WTC11 (cell line): ENCODE measurements around the gene UVRAG. TPM values are rescaled to one million over a fixed set of nuclear protein-coding genes. Genes with fewer than 3 reads are reported as not detected.

Experiments
- ATAC-seq: fragments of 200-7000 bp; cut with Tn5 transposase; 2 replicates; pipeline ENCODE4 v1.10.0; 2021; ENCODE audit warnings: mild to moderate bottlenecking, moderate library complexity
- CTCF ChIA-PET: fragments of 300-600 bp; sonication (Branson Sonifier 250); formaldehyde crosslinking; loops from one replicate; lab custom pipeline; 2021; ENCODE audit warnings: antibody characterized with exemption; lab: Charles Lee
- POLR2A ChIA-PET: fragments of 350-600 bp; sonication (Branson Sonifier 250); formaldehyde crosslinking; loops from one replicate; lab custom pipeline; 2021; ENCODE audit warnings: antibody characterized with exemption; lab: Charles Lee
- DNase-seq: peaks from one replicate; pipeline ENCODE4 v3.0.0; 2021; ENCODE audit warnings: low spot score
- H3K27ac Mint-ChIP-seq: 2 replicates; pipeline ENCODE4 v1.8.0; 2021; ENCODE audit warnings: mixed read lengths
- H3K27me3 Mint-ChIP-seq: 2 replicates; pipeline ENCODE4 v1.8.0; 2021; ENCODE audit warnings: low read depth, mild to moderate bottlenecking, moderate library complexity, mixed read lengths
- H3K36me3 Mint-ChIP-seq: 2 replicates; pipeline ENCODE4 v1.8.0; 2021; ENCODE audit warnings: mixed read lengths
- H3K4me1 Mint-ChIP-seq: 2 replicates; pipeline ENCODE4 v1.8.0; 2022; ENCODE audit warnings: mixed read lengths
- H3K4me3 Mint-ChIP-seq: 2 replicates; pipeline ENCODE4 v1.8.0; 2021; ENCODE audit warnings: mild to moderate bottlenecking, moderate library complexity, mixed read lengths
- H3K9me3 Mint-ChIP-seq: 2 replicates; pipeline ENCODE4 v1.8.0; 2021; ENCODE audit warnings: mixed read lengths
- ETV6 ChIP-seq: sonication (generic); formaldehyde crosslinking; IDR thresholded peaks from 2 replicates; pipeline ENCODE4 v1.8.1; 2022; ENCODE audit warnings: mild to moderate bottlenecking, missing genetic modification reagents
- FOXJ3 ChIP-seq: sonication (generic); formaldehyde crosslinking; IDR thresholded peaks from 2 replicates; pipeline ENCODE4 v1.9.0; 2021; ENCODE audit warnings: missing genetic modification reagents, mild to moderate bottlenecking, borderline replicate concordance
- HMGXB4 ChIP-seq: sonication (generic); formaldehyde crosslinking; IDR thresholded peaks from 2 replicates; pipeline ENCODE4 v1.8.1; 2023; ENCODE audit warnings: mild to moderate bottlenecking, moderate library complexity, missing genetic modification reagents
- JUN ChIP-seq: sonication (generic); formaldehyde crosslinking; IDR thresholded peaks from 2 replicates; pipeline ENCODE4 v1.8.0; 2023; ENCODE audit warnings: mild to moderate bottlenecking, missing genetic modification reagents
- PREB ChIP-seq: sonication (generic); formaldehyde crosslinking; IDR thresholded peaks from 2 replicates; pipeline ENCODE4 v1.8.1; 2022; ENCODE audit warnings: mild to moderate bottlenecking, missing genetic modification reagents, moderate library complexity, borderline replicate concordance
- PRRX2 ChIP-seq: fragments of 250-450 bp; sonication (Bioruptor Pico); IDR thresholded peaks from 2 replicates; pipeline ENCODE4 v1.8.0; 2021; ENCODE audit warnings: mild to moderate bottlenecking
- STAT6 ChIP-seq: sonication (generic); formaldehyde crosslinking; conservative IDR thresholded peaks from 2 replicates; pipeline ENCODE4 v1.8.1; 2023; ENCODE audit warnings: mild to moderate bottlenecking, low read depth, missing genetic modification reagents, moderate library complexity
- TP53 ChIP-seq: sonication (generic); formaldehyde crosslinking; IDR thresholded peaks from 2 replicates; pipeline ENCODE4 v1.8.1; 2023; ENCODE audit warnings: mild to moderate bottlenecking, missing genetic modification reagents
- ZNF317 ChIP-seq: sonication (generic); formaldehyde crosslinking; IDR thresholded peaks from 2 replicates; pipeline ENCODE4 v1.8.1; 2023; ENCODE audit warnings: low read depth, mild to moderate bottlenecking, moderate library complexity, missing genetic modification reagents, borderline replicate concordance
- ZNF396 ChIP-seq: fragments of 250-450 bp; sonication (Bioruptor Pico); IDR thresholded peaks from 2 replicates; pipeline ENCODE4 v1.8.0; 2021; ENCODE audit warnings: mild to moderate bottlenecking, moderate library complexity, borderline replicate concordance
- ZNF671 ChIP-seq: fragments of 250-450 bp; sonication (Bioruptor Pico); IDR thresholded peaks from 2 replicates; pipeline ENCODE4 v1.8.0; 2021; ENCODE audit warnings: mild to moderate bottlenecking
- total RNA-seq: library from RNA; stranded (reverse); gene quantifications from 3 replicates; pipeline ENCODE4 v1.2.3, GENCODE V29; 2021
- TF ChIP-seq, protein P1 (sequence below): fragments of 250-450 bp; sonication (Bioruptor Pico); IDR thresholded peaks from 2 replicates; pipeline ENCODE4 v1.9.0; 2021; ENCODE audit warnings: mild to moderate bottlenecking, borderline replicate concordance
- TF ChIP-seq, protein P2 (sequence below): fragments of 250-450 bp; sonication (Bioruptor Pico); IDR thresholded peaks from 2 replicates; pipeline ENCODE4 v1.9.0; 2021; ENCODE audit warnings: moderate library complexity, mild to moderate bottlenecking, inconsistent platforms, borderline replicate concordance
- TF ChIP-seq, protein P3 (sequence below): sonication (generic); formaldehyde crosslinking; conservative IDR thresholded peaks from 2 replicates; pipeline ENCODE4 v1.8.1; 2022; ENCODE audit warnings: mild to moderate bottlenecking, missing genetic modification reagents

The UVRAG gene
- total RNA-seq, 1 experiment from 2014 or later, result 14.5 TPM

DNA sequence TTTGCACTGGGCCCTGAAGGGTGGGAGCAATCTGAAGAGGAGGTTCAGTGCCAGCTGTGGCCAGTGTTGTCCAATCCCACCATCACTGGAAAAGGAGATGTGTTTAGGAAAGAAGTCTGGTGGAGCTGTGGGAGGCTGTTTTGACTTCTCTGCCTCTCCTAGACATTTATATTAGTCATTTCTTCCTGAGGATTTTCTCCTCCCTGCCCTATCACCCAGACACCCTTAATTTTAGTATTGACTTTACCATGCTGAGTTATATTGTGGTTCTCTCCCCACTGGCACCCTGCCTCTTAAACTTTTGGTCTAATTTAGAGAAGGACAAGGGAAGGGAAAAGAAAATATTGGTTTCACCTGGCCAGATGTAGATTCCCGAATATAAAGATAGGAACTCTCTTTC is 232.2 kb downstream of the UVRAG start (continued):
- TF ChIP-seq, protein P1, sequence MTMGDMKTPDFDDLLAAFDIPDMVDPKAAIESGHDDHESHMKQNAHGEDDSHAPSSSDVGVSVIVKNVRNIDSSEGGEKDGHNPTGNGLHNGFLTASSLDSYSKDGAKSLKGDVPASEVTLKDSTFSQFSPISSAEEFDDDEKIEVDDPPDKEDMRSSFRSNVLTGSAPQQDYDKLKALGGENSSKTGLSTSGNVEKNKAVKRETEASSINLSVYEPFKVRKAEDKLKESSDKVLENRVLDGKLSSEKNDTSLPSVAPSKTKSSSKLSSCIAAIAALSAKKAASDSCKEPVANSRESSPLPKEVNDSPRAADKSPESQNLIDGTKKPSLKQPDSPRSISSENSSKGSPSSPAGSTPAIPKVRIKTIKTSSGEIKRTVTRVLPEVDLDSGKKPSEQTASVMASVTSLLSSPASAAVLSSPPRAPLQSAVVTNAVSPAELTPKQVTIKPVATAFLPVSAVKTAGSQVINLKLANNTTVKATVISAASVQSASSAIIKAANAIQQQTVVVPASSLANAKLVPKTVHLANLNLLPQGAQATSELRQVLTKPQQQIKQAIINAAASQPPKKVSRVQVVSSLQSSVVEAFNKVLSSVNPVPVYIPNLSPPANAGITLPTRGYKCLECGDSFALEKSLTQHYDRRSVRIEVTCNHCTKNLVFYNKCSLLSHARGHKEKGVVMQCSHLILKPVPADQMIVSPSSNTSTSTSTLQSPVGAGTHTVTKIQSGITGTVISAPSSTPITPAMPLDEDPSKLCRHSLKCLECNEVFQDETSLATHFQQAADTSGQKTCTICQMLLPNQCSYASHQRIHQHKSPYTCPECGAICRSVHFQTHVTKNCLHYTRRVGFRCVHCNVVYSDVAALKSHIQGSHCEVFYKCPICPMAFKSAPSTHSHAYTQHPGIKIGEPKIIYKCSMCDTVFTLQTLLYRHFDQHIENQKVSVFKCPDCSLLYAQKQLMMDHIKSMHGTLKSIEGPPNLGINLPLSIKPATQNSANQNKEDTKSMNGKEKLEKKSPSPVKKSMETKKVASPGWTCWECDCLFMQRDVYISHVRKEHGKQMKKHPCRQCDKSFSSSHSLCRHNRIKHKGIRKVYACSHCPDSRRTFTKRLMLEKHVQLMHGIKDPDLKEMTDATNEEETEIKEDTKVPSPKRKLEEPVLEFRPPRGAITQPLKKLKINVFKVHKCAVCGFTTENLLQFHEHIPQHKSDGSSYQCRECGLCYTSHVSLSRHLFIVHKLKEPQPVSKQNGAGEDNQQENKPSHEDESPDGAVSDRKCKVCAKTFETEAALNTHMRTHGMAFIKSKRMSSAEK (CRISPR knock-in tag), result no peak
- no peak for TF ChIP-seq STAT6 (CRISPR knock-in tag)
- no peak for TF ChIP-seq ETV6 (CRISPR knock-in tag)
- TF ChIP-seq, protein P2, sequence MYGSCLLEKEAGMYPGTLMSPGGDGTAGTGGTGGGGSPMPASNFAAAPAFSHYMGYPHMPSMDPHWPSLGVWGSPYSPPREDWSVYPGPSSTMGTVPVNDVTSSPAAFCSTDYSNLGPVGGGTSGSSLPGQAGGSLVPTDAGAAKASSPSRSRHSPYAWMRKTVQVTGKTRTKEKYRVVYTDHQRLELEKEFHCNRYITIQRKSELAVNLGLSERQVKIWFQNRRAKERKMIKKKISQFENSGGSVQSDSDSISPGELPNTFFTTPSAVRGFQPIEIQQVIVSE (CRISPR knock-in tag), result no peak
- no peak for TF ChIP-seq ZNF396 (CRISPR knock-in tag)
- TF ChIP-seq, protein P3, sequence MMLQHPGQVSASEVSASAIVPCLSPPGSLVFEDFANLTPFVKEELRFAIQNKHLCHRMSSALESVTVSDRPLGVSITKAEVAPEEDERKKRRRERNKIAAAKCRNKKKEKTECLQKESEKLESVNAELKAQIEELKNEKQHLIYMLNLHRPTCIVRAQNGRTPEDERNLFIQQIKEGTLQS, result no peak

GRCh38 chr11:76047766-76048165 is 232.8 kb downstream of the UVRAG start:
- peaks cover 24% of the 10 kb centered on the region for H3K4me1 Mint-ChIP-seq
- TF ChIP-seq JUN (no peak), PRRX2 (CRISPR knock-in tag) (no peak), ZNF317 (CRISPR knock-in tag) (no peak), PREB (CRISPR knock-in tag) (no peak), ZNF671 (CRISPR knock-in tag) (no peak), HMGXB4 (CRISPR knock-in tag) (no peak), FOXJ3 (CRISPR knock-in tag) (no peak), TP53 (CRISPR knock-in tag) (no peak)
- DNase-seq (no peak), ATAC-seq (no peak)
- H3K9me3 Mint-ChIP-seq, result peaks cover 43% of the 10 kb centered on the region
- H3K36me3 Mint-ChIP-seq, result peaks cover 38% of the 10 kb centered on the region
- CTCF ChIA-PET, result no interaction called here
- no peaks in the 10 kb centered on the region for H3K27me3 Mint-ChIP-seq
- H3K27ac Mint-ChIP-seq, result no peak overlapping the region
- no peak overlapping the region for H3K4me3 Mint-ChIP-seq
- POLR2A ChIA-PET, result no interaction called here
